ENCODE measurements around the gene FAM32A. TPM values are rescaled to one million over a fixed set of nuclear protein-coding genes. Genes with fewer than 3 reads are reported as not detected.

FAM32A gene
- total and polyA plus RNA-seq, 2 of the 8 experiments (the other 6 are each of a cell fraction or from before 2014, with no cell fraction given), result 75.6 to 105 TPM

DNA sequence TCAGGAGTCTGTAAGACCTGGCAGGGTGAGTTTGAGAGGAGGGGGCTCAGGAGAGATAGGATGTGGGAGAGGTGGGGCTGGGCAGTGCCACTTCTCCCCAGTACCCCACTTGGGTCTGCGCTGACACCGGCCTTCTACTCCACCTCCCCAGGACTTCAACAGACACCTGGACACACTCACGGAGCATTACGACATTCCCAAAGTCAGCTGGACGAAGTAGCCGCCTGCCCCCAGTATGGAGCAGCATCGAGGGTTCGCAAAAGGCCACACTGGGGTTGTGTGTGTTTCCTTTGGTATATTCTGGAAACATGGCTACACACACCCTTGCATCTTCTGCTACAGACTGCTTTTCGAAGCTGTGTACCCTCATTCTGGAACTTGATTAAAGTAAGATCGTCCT, 5.5 kb downstream of the FAM32A start:
- Histone ChIP-seq H3K4ac (replicated peaks; ENCODE audit: insufficient read length, low read depth, low read length) (no peak overlapping the region), H2BK20ac (ENCODE audit: low read length) (no peak overlapping the region), H3K36me3 (ENCODE audit: control insufficient read depth in 2 of 4, insufficient read depth in 4 of 4, low read length in 3 of 4) (peaks cover 7 to 34% (median 18%) of the 10 kb centered on the region in 4 experiments), H2AFZ (ENCODE audit: low read length) (no peak overlapping the region), H2BK120ac (replicated peaks; ENCODE audit: low read depth, low read length) (no peak overlapping the region), H3K4me2 (ENCODE audit: insufficient read depth in 1 of 2, low read depth in 2 of 2, low read length in 2 of 2) (no peak overlapping the region), H3K18ac (ENCODE audit: extremely low read depth, low read length) (no peak overlapping the region), H3K23ac (ENCODE audit: insufficient read length) (no peak overlapping the region), H4K91ac (replicated peaks; ENCODE audit: insufficient read length, low read length) (no peak overlapping the region), H3K4me1 (replicated peaks in 1 of 4; ENCODE audit: control insufficient read depth in 3 of 4, insufficient read depth in 4 of 4, low read length in 3 of 4) (peaks cover 0 to 2% (median 0%) of the 10 kb centered on the region in 4 experiments; a peak in 1 of 7 replicates), H3K56ac (replicated peaks; ENCODE audit: insufficient read length, low read depth, low read length) (no peak overlapping the region), H4K8ac (ENCODE audit: extremely low read depth, insufficient read depth, low read length) (no peak overlapping the region), H3K27ac (ENCODE audit: low read depth, low read length) (no peak overlapping the region), H3K27me3 (replicated peaks in 1 of 4; ENCODE audit: control insufficient read depth in 3 of 4, extremely low read depth in 1 of 4, insufficient read depth in 3 of 4, low read length in 3 of 4) (no peaks in the 10 kb centered on the region), H4K5ac (ENCODE audit: insufficient read length, low read depth, low read length) (no peak overlapping the region), H3K4me3 (ENCODE audit: extremely low read depth in 1 of 4, insufficient read depth in 2 of 4, low read depth in 3 of 4, low read length in 4 of 4) (no peak overlapping the region), H3K79me2 (ENCODE audit: control insufficient read depth in 1 of 2, insufficient read depth in 2 of 2, low read length in 2 of 2) (peaks cover 0 to 18% of the 10 kb centered on the region in 2 experiments; a peak in 3 of 4 replicates), H2BK5ac (ENCODE audit: low read depth, low read length) (no peak overlapping the region), H3K14ac (ENCODE audit: insufficient read length) (no peak overlapping the region), H4K20me1 (replicated peaks in 1 of 2; ENCODE audit: control insufficient read depth in 1 of 2, insufficient read depth in 2 of 2, low read length in 2 of 2) (peaks cover 4 to 9% of the 10 kb centered on the region in 2 experiments), H3K79me1 (ENCODE audit: low read depth, low read length) (peaks cover 10% of the 10 kb centered on the region), H3K9ac (replicated peaks in 1 of 4; ENCODE audit: extremely low read depth in 1 of 4, low read depth in 3 of 4, low read length in 3 of 4) (no peak overlapping the region), H3K9me3 (ENCODE audit: insufficient read depth in 2 of 2, low read depth in 1 of 2, low read length in 1 of 2) (no peaks in the 10 kb centered on the region), H2BK15ac (ENCODE audit: low read length) (no peak overlapping the region), H2AK5ac (ENCODE audit: low read depth, low read length) (no peak overlapping the region), H2BK12ac (ENCODE audit: low read depth, low read length) (no peak overlapping the region), H3K23me2 (ENCODE audit: low read depth, low read length) (peaks cover 3% of the 10 kb centered on the region; the same call in 1 of the 2 replicates)
- TF ChIP-seq POLR2AphosphoS5 (IDR thresholded peaks at IDR 0.05; ENCODE audit: low read depth, low read length) (no peak; the same call in 1 of the 2 replicates), CHD1 (IDR thresholded peaks at IDR 0.05; ENCODE audit: low read depth, low read length) (no peak), SIX5 (IDR thresholded peaks at IDR 0.05; ENCODE audit: low read depth, low read length) (no peak), EGR1 (IDR thresholded peaks at IDR 0.05; ENCODE audit: borderline replicate concordance, low read depth, low read length) (no peak), SP4 (IDR thresholded peaks at IDR 0.05; ENCODE audit: low read length) (no peak)
- no peak for DNase-seq (ENCODE audit: low read depth in 1 of 2, low spot score in 2 of 2)
- FAIRE-seq, result no peak
- ChIA-PET POLR2A (ENCODE audit: partially characterized antibody) (interaction anchor here (2.1 kb wide), 1 partner anchor 41 kb away, joined by 5 read pairs; no protein-coding TSS in a partner anchor), CTCF (ENCODE audit: partially characterized antibody) (interaction anchor here (1.1 to 2.0 kb wide), 4 partner anchors 12 to 149 kb away, joined by 3 to 4 read pairs (median 4); no protein-coding TSS in a partner anchor)
- WGBS, 2 experiments (ENCODE audit: extremely low coverage in 1 of 2, insufficient coverage in 1 of 2, insufficient read length in 1 of 2, insufficient replicate concordance in 2 of 2, low coverage in 1 of 2, low lambda C conversion rate in 2 of 2, missing lambda C conversion rate in 1 of 2), result 97% methylated on average over 10 of the region's 10 CpGs; no CpG with 5 or more reads in 1 of the 2 experiments

All from H1 (cell line).